Ovary (tissue), 9 donors: ENCODE measurements around the gene KYAT1. TPM values are rescaled to one million over a fixed set of nuclear protein-coding genes. Genes with fewer than 3 reads are reported as not detected.

Source experiments
- DNase-seq, 5 donors: peaks; one replicate each; pipeline ENCODE4 v3.0.0-alpha.2; 2019 to 2020
- H3K27ac ChIP-seq, 2 donors: fragments of 200-600 bp; one replicate each; pipeline versions ENCODE4 v1.5.1 to v1.8.0; 2019 to 2022
- H3K27me3 ChIP-seq: fragments of 200-600 bp; one replicate; pipeline ENCODE4 v1.8.0; 2022
- H3K36me3 ChIP-seq: fragments of 200-600 bp; sonication (generic); one replicate; pipeline ENCODE4 v1.5.1; 2019
- H3K4me1 ChIP-seq: one replicate; pipeline ENCODE4 v1.8.1; 2013; ENCODE audit warnings: mild to moderate bottlenecking, moderate library complexity; ENCODE audit not compliant: insufficient read depth
- H3K4me3 ChIP-seq: fragments of 200-600 bp; sonication (generic); one replicate; pipeline ENCODE4 v1.5.1; 2017
- H3K9me3 ChIP-seq, 2 donors: fragments of 200-600 bp in 1 of 2; sonication (generic) in 1 of 2; one replicate each; pipeline versions ENCODE4 v1.5.1 to v1.8.1; 2013 to 2019; ENCODE audit warnings: mild to moderate bottlenecking in 1 of 2, moderate library complexity in 1 of 2
- EP300 ChIP-seq: sonication (generic); formaldehyde crosslinking; IDR thresholded peaks from one replicate; pipeline ENCODE4 v1.6.1; 2017; ENCODE audit warnings: antibody characterized with exemption
- POLR2A ChIP-seq: fragments of 450-650 bp; IDR thresholded peaks from one replicate; pipeline ENCODE4 v1.6.1; 2017; ENCODE audit warnings: antibody characterized with exemption, mild to moderate bottlenecking, moderate library complexity
- WGBS, 3 donors: extraction: QIAGEN DNeasy Blood & Tissue Kit in 1 of 3; methylation state at CpG; one replicate each; pipeline versions ENCODE4 v1.1.5 to v1.1.7; 2013 to 2017; 5-methylcytosine and 5-hydroxymethylcytosine counted together
- intact Hi-C, 4 donors: fragments of 100-400 bp; cut with DNase I; formaldehyde crosslinking; loops; one replicate each; pipeline versions ENCODE4 v1.11.0 to v1.15.1; 2022 to 2023
- polyA plus RNA-seq, 2 donors: library from polyadenylated mRNA; stranded (reverse); fragments of 200-250 nt in 1 of 2; fragments of 350-450 nt in 1 of 2; fragmentation: Illumina TruSeq in 1 of 2; extraction: RNeasy Lipid Tissue Mini Kit (QIAGEN cat#74804) in 1 of 2; gene quantifications; one replicate each; pipeline ENCODE4 v1.2.3, GENCODE V29; 2013 to 2014
- total RNA-seq, 7 donors: library from RNA; depleted of rRNA in 2 of 7; stranded (reverse); fragments of >200 nt in 2 of 7; fragmentation: NEBNext Ultra II Directional in 3 of 7; extraction: Animal tissue kit (Norgen Biotek cat#: 25700) in 3 of 7; gene quantifications; one replicate each; pipeline versions ENCODE4 v1.1.0 to v1.2.4, GENCODE V29; 2016 to 2023
- TF ChIP-seq, protein P1 (sequence below), 3 donors: fragments of 450-650 bp in 2 of 3; fragments of 200-600 bp in 1 of 3; IDR thresholded peaks; one replicate each; pipeline versions ENCODE4 v1.5.1 to v1.8.0; 2016 to 2022; ENCODE audit warnings: antibody characterized with exemption in 3 of 3, mild to moderate bottlenecking in 1 of 3
- donor health status: DM: no; HTN: no; CAD: no; lungs with moderate emphysema.
- donor health status: DM: no; HTN: no; CAD: no.
- donor health status: Bipolar disorder and iron deficiency.
- donor health status: DM: yes; HTN: yes; CAD: no.
- donor health status: DM: no; HTN: no; CAD: no.
- donor health status: DM: yes; HTN: yes; CAD: no.

The KYAT1 gene
- total and polyA plus RNA-seq, 9 donors = 4.2 to 10.2 (median 5.8) TPM

DNA sequence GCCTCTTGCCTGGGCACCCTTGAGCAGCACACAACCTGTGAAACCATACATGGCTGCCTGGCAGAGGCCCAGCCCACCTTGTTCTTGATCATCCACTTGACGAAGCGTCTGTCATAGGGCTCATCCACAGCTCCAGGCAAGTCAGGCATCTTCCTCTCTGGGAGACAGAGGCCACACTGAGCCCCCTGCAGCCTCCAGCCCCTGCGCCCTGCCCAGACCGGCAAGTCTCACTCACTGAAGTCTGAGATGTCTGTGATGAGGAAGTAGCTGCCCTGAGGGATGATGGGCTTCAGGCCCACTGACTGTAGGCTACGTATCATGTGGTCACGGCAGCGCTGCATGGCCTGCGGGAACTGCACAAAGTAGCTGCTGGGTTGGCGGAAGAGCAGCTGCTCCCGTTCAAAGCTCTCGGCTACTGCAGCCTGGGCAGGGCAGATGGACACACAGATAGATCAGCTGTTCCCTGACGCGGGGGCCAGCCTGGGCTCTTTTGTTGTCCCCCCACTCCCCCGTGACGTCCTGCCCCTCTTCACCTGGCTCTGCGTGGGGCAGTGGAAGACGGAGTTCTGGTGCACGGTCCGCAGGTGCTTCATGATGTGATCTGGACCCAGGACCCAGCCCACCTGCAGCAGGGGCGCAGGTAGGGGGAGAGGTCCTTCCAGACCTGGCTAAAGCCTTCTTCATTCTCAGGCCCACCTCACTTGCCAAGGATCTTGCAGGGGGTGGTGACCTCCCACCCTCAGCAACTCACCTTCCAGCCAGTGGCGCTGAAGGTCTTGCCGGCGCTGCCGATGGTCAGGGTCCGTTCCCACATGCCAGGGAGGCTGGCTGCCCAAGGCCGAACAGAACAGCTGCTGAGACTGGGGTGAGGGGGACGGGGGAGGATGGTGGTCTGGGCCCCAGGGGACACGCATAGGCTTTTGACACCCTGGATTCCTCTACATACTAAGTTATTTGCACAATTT lies 46.2 kb downstream of the KYAT1 start:
- H3K36me3 ChIP-seq = no peaks in the 10 kb centered on the region
- 89 to 93% (median 92%) methylated on average over 28 of the region's 28 CpGs for WGBS, 3 donors
- intact Hi-C loops = no loop called here
- H3K27ac ChIP-seq = no peak overlapping the region
- H3K27me3 ChIP-seq = no peaks in the 10 kb centered on the region
- H3K4me1 ChIP-seq = no peaks in the 10 kb centered on the region
- TF ChIP-seq, protein P1, sequence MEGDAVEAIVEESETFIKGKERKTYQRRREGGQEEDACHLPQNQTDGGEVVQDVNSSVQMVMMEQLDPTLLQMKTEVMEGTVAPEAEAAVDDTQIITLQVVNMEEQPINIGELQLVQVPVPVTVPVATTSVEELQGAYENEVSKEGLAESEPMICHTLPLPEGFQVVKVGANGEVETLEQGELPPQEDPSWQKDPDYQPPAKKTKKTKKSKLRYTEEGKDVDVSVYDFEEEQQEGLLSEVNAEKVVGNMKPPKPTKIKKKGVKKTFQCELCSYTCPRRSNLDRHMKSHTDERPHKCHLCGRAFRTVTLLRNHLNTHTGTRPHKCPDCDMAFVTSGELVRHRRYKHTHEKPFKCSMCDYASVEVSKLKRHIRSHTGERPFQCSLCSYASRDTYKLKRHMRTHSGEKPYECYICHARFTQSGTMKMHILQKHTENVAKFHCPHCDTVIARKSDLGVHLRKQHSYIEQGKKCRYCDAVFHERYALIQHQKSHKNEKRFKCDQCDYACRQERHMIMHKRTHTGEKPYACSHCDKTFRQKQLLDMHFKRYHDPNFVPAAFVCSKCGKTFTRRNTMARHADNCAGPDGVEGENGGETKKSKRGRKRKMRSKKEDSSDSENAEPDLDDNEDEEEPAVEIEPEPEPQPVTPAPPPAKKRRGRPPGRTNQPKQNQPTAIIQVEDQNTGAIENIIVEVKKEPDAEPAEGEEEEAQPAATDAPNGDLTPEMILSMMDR (IDR thresholded peaks at IDR 0.05) = no peak
- TF ChIP-seq POLR2A (no peak), EP300 (no peak)
- no peak overlapping the region for H3K4me3 ChIP-seq
- no peaks in the 10 kb centered on the region for H3K9me3 ChIP-seq
- no peak for DNase-seq

DNA sequence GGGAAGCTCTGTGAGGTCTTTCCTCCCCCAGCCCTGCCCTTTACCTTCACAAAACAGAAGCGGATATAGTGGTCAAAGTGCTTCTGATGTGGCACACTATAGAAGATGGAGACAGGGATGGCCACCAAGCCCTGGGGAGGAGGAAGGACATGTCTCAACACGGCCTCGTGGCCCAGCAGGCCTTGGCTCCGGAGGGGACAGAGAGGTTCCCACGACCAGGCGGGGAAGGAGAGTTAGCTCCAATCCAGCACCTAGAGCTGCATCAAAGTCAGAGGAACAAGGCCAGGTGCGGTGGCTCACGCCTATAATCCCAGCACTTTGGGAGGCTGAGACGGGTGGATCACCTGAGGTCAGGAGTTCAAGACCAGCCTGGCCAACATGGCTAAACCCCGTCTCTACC lies 48.1 kb downstream of the KYAT1 start:
- no peaks in the 10 kb centered on the region for H3K9me3 ChIP-seq
- H3K4me1 ChIP-seq = peaks cover 4% of the 10 kb centered on the region
- H3K27me3 ChIP-seq = no peaks in the 10 kb centered on the region
- no peak overlapping the region for H3K4me3 ChIP-seq
- no peak for DNase-seq
- no peaks in the 10 kb centered on the region for H3K36me3 ChIP-seq
- TF ChIP-seq EP300 (no peak), POLR2A (no peak)
- TF ChIP-seq, protein P1 (IDR thresholded peaks at IDR 0.05) = no peak
- intact Hi-C loops = no loop called here
- WGBS, 3 donors = 90 to 97% (median 96%) methylated on average over 10 of the region's 10 CpGs
- H3K27ac ChIP-seq = no peak overlapping the region

DNA sequence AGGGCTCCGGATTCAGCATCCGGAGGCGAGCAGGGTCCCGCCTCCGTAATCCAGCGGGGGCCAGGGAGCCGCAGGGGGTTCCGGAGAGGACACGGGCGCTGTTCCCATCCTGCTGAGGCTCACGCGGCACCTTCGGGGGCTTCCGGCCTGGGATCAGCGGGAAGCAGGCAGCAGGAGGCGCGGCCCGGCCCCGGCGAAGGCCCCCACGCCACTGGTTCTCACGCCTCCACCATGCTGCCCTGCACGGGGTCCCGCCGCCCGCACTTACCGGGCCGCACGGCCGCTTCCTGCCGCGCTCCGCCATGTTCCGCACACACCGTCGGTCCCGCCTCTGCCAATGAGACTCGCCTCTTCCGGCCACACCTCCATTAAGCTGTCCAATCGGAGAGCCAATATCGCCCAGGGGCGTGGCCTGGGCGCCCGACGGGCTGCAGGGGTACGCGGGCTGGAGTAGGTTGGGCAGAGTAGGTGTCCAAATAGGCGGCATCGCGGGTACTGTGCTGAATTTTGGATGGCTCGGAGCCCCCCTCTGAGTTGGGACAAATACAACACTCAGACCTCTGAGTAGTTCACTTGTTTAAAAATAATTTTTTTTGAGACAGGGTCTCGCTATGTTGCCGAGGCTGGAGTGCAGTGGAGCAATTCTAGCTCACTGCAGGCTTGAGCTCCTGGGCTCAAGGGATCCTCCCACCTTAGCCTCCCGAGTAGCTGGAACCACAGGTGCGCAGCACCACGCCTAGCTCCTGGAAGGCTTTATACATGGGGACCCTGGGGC lies 52.1 kb downstream of the KYAT1 start, which contains the start of gene SPOUT1:
Gene SPOUT1, minus strand, starts transcription at position 318 of the 775 bp plus-strand sequence. Its CDS starts 14 bp downstream, at position 304.
- DNase-seq = peak; percentile 89 to 95 (median 92)
- Histone ChIP-seq H3K27ac (peak within 1 kb of the TSS; percentile 2 to 48), H3K27me3 (no peaks in the 10 kb centered on the region), H3K4me1 (peaks cover 4% of the 10 kb centered on the region), H3K36me3 (no peaks in the 10 kb centered on the region), H3K9me3 (no peaks in the 10 kb centered on the region), H3K4me3 (peak within 1 kb of the TSS; percentile 97)
- WGBS, 3 donors = 0 to 2% (median 0%) methylated on average over 29 to 56 of the region's 56 CpGs
- intact Hi-C loops = no loop called here
- TF ChIP-seq, protein P1 (IDR thresholded peaks at IDR 0.05) = no peak
- peak; percentile 43 for TF ChIP-seq POLR2A

DNA sequence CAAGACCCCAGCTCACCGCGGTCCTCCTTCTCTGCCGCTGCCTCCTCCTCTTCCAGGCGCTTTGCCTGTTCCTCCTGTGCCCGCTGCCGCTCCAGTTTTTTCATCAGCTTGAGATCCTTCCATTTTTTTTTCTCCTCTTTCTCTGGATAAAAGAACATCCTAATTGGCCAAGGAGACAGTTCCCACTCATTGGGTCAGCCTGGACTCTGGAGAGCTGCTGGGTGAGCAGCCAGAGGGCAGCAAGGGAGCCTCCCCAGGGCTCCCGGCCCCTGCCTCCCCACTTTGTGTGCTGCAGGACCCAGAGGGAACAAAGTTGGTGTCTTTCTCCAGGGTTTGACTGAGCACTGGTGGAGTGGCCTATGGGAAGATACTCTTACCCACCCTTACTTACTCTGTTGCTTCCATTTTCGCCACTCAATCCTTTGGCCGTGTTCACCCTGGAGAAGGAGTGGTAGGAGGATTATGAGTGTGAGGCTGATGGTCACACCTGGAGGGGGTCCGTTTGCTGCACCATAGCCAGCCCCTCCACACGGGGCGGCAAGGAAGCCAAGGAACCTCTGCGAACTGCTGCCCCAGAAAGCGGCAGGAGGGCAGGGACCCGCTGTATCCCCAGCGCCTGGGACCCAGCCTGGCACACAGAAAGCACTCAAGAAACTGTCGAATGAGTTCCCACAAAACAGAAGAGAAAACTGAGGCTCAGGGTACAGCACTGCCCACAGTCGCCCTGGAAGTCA lies 52.9 kb downstream of the KYAT1 start:
- TF ChIP-seq POLR2A (no peak), EP300 (no peak)
- TF ChIP-seq, protein P1 (IDR thresholded peaks at IDR 0.05) = no peak
- H3K9me3 ChIP-seq = no peaks in the 10 kb centered on the region
- WGBS, 3 donors = 28 to 31% (median 30%) methylated on average over 18 of the region's 18 CpGs

More for the DNA sequence above, 52.9 kb downstream of the KYAT1 start:
- no peak for DNase-seq
- peak overlapping the region; percentile 2 to 48 for H3K27ac ChIP-seq
- intact Hi-C loops = no loop called here
- H3K27me3 ChIP-seq = no peaks in the 10 kb centered on the region
- H3K36me3 ChIP-seq = no peaks in the 10 kb centered on the region
- peaks cover 4% of the 10 kb centered on the region for H3K4me1 ChIP-seq
- peak overlapping the region; percentile 97 for H3K4me3 ChIP-seq
